ENCODE measurements around the gene SPEG. TPM values are rescaled to one million over a fixed set of nuclear protein-coding genes. Genes with fewer than 3 reads are reported as not detected.

SPEG gene
- total RNA-seq, 1 donor from 2014 or later, result 6.1 TPM

- Mint-ChIP-seq H3K27me3 (ENCODE audit: unreplicated experiment) (peaks cover 8% of the 10 kb centered on the region), H3K9me3 (ENCODE audit: unreplicated experiment) (no peaks in the 10 kb centered on the region), H3K4me3 (ENCODE audit: unreplicated experiment) (no peak overlapping the region), H3K36me3 (ENCODE audit: low read depth, unreplicated experiment) (peaks cover 3% of the 10 kb centered on the region), H3K27ac (ENCODE audit: unreplicated experiment) (no peak overlapping the region), H3K4me1 (ENCODE audit: unreplicated experiment) (peaks cover 2% of the 10 kb centered on the region)
- TF ChIP-seq CTCF (IDR thresholded peaks at IDR 0.05; ENCODE audit: unreplicated experiment), result no peak
- DNase-seq (ENCODE audit: low spot score), result no peak
Observed at GRCh38 chr2:219464286-219465032, 29.8 kb downstream of the SPEG start.

GRCh38 chr2:219465659-219466561 lies 31.3 kb downstream of the SPEG start:
- no peak for DNase-seq (ENCODE audit: low spot score)
- peaks cover 3% of the 10 kb centered on the region for H3K36me3 Mint-ChIP-seq (ENCODE audit: low read depth, unreplicated experiment)
- TF ChIP-seq CTCF (IDR thresholded peaks at IDR 0.05; ENCODE audit: unreplicated experiment), result no peak
- H3K27me3 Mint-ChIP-seq (ENCODE audit: unreplicated experiment), result peaks cover 10% of the 10 kb centered on the region
- no peaks in the 10 kb centered on the region for H3K4me1 Mint-ChIP-seq (ENCODE audit: unreplicated experiment)
- no peak overlapping the region for H3K4me3 Mint-ChIP-seq (ENCODE audit: unreplicated experiment)
- no peaks in the 10 kb centered on the region for H3K9me3 Mint-ChIP-seq (ENCODE audit: unreplicated experiment)
- no peak overlapping the region for H3K27ac Mint-ChIP-seq (ENCODE audit: unreplicated experiment)

GRCh38 chr2:219466816-219467735 lies 32.4 kb downstream of the SPEG start:
- peaks cover 3% of the 10 kb centered on the region for H3K36me3 Mint-ChIP-seq (ENCODE audit: low read depth, unreplicated experiment)
- H3K4me1 Mint-ChIP-seq (ENCODE audit: unreplicated experiment), result no peaks in the 10 kb centered on the region
- no peak for TF ChIP-seq CTCF (IDR thresholded peaks at IDR 0.05; ENCODE audit: unreplicated experiment)
- no peaks in the 10 kb centered on the region for H3K9me3 Mint-ChIP-seq (ENCODE audit: unreplicated experiment)
- DNase-seq (ENCODE audit: low spot score), result no peak
- peak overlapping the region; percentile 1 for H3K27ac Mint-ChIP-seq (ENCODE audit: unreplicated experiment)
- H3K4me3 Mint-ChIP-seq (ENCODE audit: unreplicated experiment), result no peak overlapping the region
- H3K27me3 Mint-ChIP-seq (ENCODE audit: unreplicated experiment), result peaks cover 14% of the 10 kb centered on the region

- no peak overlapping the region for H3K27ac Mint-ChIP-seq (ENCODE audit: unreplicated experiment)
- no peaks in the 10 kb centered on the region for H3K4me1 Mint-ChIP-seq (ENCODE audit: unreplicated experiment)
- no peak for TF ChIP-seq CTCF (IDR thresholded peaks at IDR 0.05; ENCODE audit: unreplicated experiment)
- no peaks in the 10 kb centered on the region for H3K9me3 Mint-ChIP-seq (ENCODE audit: unreplicated experiment)
- H3K27me3 Mint-ChIP-seq (ENCODE audit: unreplicated experiment), result peaks cover 13% of the 10 kb centered on the region
- no peak overlapping the region for H3K4me3 Mint-ChIP-seq (ENCODE audit: unreplicated experiment)
- H3K36me3 Mint-ChIP-seq (ENCODE audit: low read depth, unreplicated experiment), result peaks cover 3% of the 10 kb centered on the region
- DNase-seq (ENCODE audit: low spot score), result no peak
Observed at GRCh38 chr2:219467736-219468075, 33.1 kb downstream of the SPEG start.

Measured in endothelial cell (in vitro differentiated cells).